Glomerular endothelial cell (primary cell): ENCODE data around the gene UNC13D. TPM values are rescaled to one million over a fixed set of nuclear protein-coding genes. Genes with fewer than 3 reads are reported as not detected.

ENCODE experiments used
- total RNA-seq: library from RNA; depleted of rRNA; stranded (reverse); fragments of >200 nt; gene quantifications from 2 replicates; pipeline ENCODE4 v1.2.3, GENCODE V29; 2015

Gene UNC13D
- total RNA-seq, 1 donor from 2014 or later = 1.1 TPM

Other genes starting within 250 kb of the UNC13D start
- not detected in 2 replicates for gene SMIM5, start 211.0 kb downstream of the UNC13D start, total RNA-seq
- gene RECQL5, start 177.2 kb downstream of the UNC13D start, total RNA-seq = 15.0 and 28.1 TPM in 2 replicates
- 70.7 and 84.6 TPM in 2 replicates for gene SAP30BP, start 177.1 kb downstream of the UNC13D start, total RNA-seq
- gene ITGB4, start 122.9 kb downstream of the UNC13D start, total RNA-seq = 0.76 and 4.8 TPM in 2 replicates
- gene GALK1, start 79.2 kb downstream of the UNC13D start, total RNA-seq = 40.6 and 56.0 TPM in 2 replicates
- gene UNK, start 59.6 kb downstream of the UNC13D start, total RNA-seq = 14.5 and 28.6 TPM in 2 replicates
- 66.6 and 74.7 TPM in 2 replicates for gene WBP2, start 10.9 kb upstream of the UNC13D start, total RNA-seq
- 90.3 and 98.8 TPM in 2 replicates for gene TRIM47, start 34.2 kb upstream of the UNC13D start, total RNA-seq
- gene TRIM65, start 52.5 kb upstream of the UNC13D start, total RNA-seq = 43.2 and 43.5 TPM in 2 replicates
- 33.9 and 36.8 TPM in 2 replicates for gene MRPL38, start 60.5 kb upstream of the UNC13D start, total RNA-seq
- 4.9 and 9.5 TPM in 2 replicates for gene FBF1, start 96.6 kb upstream of the UNC13D start, total RNA-seq
- gene ACOX1, start 134.8 kb upstream of the UNC13D start, total RNA-seq = 45.0 and 47.4 TPM in 2 replicates
- gene TEN1, start 134.8 kb upstream of the UNC13D start, total RNA-seq = 15.1 and 27.1 TPM in 2 replicates
- 1.7 and 3.3 TPM in 2 replicates for gene CDK3, start 156.5 kb upstream of the UNC13D start, total RNA-seq
- 0.06 and 1.2 TPM in 2 replicates for gene EVPL, start 182.9 kb upstream of the UNC13D start, total RNA-seq
- 41.9 and 62.2 TPM in 2 replicates for gene SRP68, start 228.1 kb upstream of the UNC13D start, total RNA-seq
- gene GALR2, start 230.4 kb upstream of the UNC13D start, total RNA-seq = not detected in 2 replicates
- not detected in 2 replicates for gene ZACN, start 234.8 kb upstream of the UNC13D start, total RNA-seq